Suprapubic skin (tissue), 4 donors: ENCODE measurements around the gene SPATA6. TPM values are rescaled to one million over a fixed set of nuclear protein-coding genes. Genes with fewer than 3 reads are reported as not detected.

Experiments
- DNase-seq, 2 donors: peaks; one replicate each; pipeline ENCODE4 v3.0.0-alpha.2; 2019; ENCODE audit warnings: low spot score in 2 of 2
- H3K27ac ChIP-seq: fragments of 200-600 bp; sonication (generic); one replicate; pipeline ENCODE4 v1.5.1; 2019
- H3K27me3 ChIP-seq: fragments of 200-600 bp; sonication (generic); one replicate; pipeline ENCODE4 v1.5.1; 2019
- H3K36me3 ChIP-seq: fragments of 200-600 bp; sonication (generic); one replicate; pipeline ENCODE4 v1.5.1; 2019
- H3K4me1 ChIP-seq: fragments of 200-600 bp; sonication (generic); one replicate; pipeline ENCODE4 v1.5.1; 2019
- H3K4me3 ChIP-seq: fragments of 200-600 bp; sonication (generic); one replicate; pipeline ENCODE4 v1.5.1; 2019; ENCODE audit warnings: mild to moderate bottlenecking
- H3K9me3 ChIP-seq: fragments of 200-600 bp; sonication (generic); one replicate; pipeline ENCODE4 v1.5.1; 2019
- EP300 ChIP-seq: sonication (generic); formaldehyde crosslinking; IDR thresholded peaks from one replicate; pipeline ENCODE4 v1.6.1; 2017; ENCODE audit warnings: antibody characterized with exemption
- POLR2A ChIP-seq, 2 donors: fragments of 450-650 bp; IDR thresholded peaks; one replicate each; pipeline ENCODE4 v1.6.1; 2017; ENCODE audit warnings: antibody characterized with exemption in 2 of 2, mild to moderate bottlenecking in 2 of 2, moderate library complexity in 2 of 2
- POLR2AphosphoS5 ChIP-seq, 3 donors: sonication (generic); formaldehyde crosslinking; IDR thresholded peaks; one replicate each; pipeline ENCODE4 v1.6.1; 2017; ENCODE audit warnings: antibody characterized with exemption in 3 of 3
- WGBS: methylation state at CpG from one replicate; pipeline ENCODE4 v1.1.5; 2018; 5-methylcytosine and 5-hydroxymethylcytosine counted together
- total RNA-seq, 4 donors: library from RNA; depleted of rRNA; stranded (reverse); fragments of >200 nt; gene quantifications; one replicate each; pipeline ENCODE4 v1.1.0, GENCODE V29; 2016
- TF ChIP-seq, protein P1 (sequence below), 2 donors: fragments of 200-600 bp in 1 of 2; fragments of 450-650 bp in 1 of 2; sonication (generic) in 1 of 2; IDR thresholded peaks; one replicate each; pipeline ENCODE4 v1.5.1; 2016 to 2019; ENCODE audit warnings: antibody characterized with exemption in 2 of 2, mild to moderate bottlenecking in 1 of 2, moderate library complexity in 1 of 2

Gene SPATA6
- total RNA-seq, 4 donors from 2014 or later = 7.0 to 44.2 (median 10.8) TPM

GRCh38 chr1:48344373-48344772 is 127.6 kb downstream of the SPATA6 start:
- Histone ChIP-seq H3K27ac (no peak overlapping the region), H3K27me3 (no peaks in the 10 kb centered on the region), H3K36me3 (peaks cover 11% of the 10 kb centered on the region), H3K4me3 (no peak overlapping the region), H3K9me3 (peaks cover 11% of the 10 kb centered on the region), H3K4me1 (no peaks in the 10 kb centered on the region)
- TF ChIP-seq EP300 (no peak), POLR2A (IDR thresholded peaks at IDR 0.05) (no peak), POLR2AphosphoS5 (IDR thresholded peaks at IDR 0.05) (no peak)
- TF ChIP-seq, protein P1, sequence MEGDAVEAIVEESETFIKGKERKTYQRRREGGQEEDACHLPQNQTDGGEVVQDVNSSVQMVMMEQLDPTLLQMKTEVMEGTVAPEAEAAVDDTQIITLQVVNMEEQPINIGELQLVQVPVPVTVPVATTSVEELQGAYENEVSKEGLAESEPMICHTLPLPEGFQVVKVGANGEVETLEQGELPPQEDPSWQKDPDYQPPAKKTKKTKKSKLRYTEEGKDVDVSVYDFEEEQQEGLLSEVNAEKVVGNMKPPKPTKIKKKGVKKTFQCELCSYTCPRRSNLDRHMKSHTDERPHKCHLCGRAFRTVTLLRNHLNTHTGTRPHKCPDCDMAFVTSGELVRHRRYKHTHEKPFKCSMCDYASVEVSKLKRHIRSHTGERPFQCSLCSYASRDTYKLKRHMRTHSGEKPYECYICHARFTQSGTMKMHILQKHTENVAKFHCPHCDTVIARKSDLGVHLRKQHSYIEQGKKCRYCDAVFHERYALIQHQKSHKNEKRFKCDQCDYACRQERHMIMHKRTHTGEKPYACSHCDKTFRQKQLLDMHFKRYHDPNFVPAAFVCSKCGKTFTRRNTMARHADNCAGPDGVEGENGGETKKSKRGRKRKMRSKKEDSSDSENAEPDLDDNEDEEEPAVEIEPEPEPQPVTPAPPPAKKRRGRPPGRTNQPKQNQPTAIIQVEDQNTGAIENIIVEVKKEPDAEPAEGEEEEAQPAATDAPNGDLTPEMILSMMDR (IDR thresholded peaks at IDR 0.05) = no peak
- no peak for DNase-seq
- WGBS = 93% methylated on average over 4 of the region's 4 CpGs

DNA sequence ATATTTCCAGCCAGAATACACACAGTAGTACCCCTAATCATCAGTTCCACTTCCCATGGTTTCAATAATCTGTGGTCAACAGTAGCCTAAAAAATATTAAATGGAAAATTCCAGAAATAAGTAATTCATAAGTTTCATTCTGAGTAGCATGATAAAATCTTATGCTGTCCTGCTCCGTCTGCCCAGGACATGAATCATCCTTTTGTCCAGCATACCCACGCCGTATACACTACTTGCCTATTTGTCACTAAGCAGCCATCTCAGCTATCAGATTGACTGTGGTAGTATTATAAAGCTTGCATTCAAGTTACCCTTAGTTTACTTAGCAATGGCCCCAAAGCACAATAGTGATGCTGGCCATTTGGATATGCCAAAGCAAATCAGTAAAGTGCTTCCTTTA is 130.8 kb downstream of the SPATA6 start:
- no peak for DNase-seq
- Histone ChIP-seq H3K9me3 (peaks cover 11% of the 10 kb centered on the region), H3K36me3 (peaks cover 13% of the 10 kb centered on the region), H3K27me3 (no peaks in the 10 kb centered on the region), H3K4me1 (no peaks in the 10 kb centered on the region), H3K27ac (no peak overlapping the region), H3K4me3 (no peak overlapping the region)
- 95% methylated on average over 3 of the region's 3 CpGs for WGBS
- TF ChIP-seq POLR2AphosphoS5 (IDR thresholded peaks at IDR 0.05) = no peak
- no peak for TF ChIP-seq POLR2A (IDR thresholded peaks at IDR 0.05)
- no peak for TF ChIP-seq EP300
- TF ChIP-seq, protein P1 (IDR thresholded peaks at IDR 0.05) = no peak

GRCh38 chr1:48338257-48338656 is 133.7 kb downstream of the SPATA6 start:
- 70% methylated on average over 4 of the region's 4 CpGs for WGBS
- no peaks in the 10 kb centered on the region for H3K4me1 ChIP-seq
- DNase-seq = no peak
- H3K4me3 ChIP-seq = no peak overlapping the region
- peaks cover 10% of the 10 kb centered on the region for H3K36me3 ChIP-seq
- H3K9me3 ChIP-seq = peaks cover 6% of the 10 kb centered on the region
- TF ChIP-seq, protein P1 (IDR thresholded peaks at IDR 0.05) = no peak
- no peak for TF ChIP-seq POLR2A (IDR thresholded peaks at IDR 0.05)
- TF ChIP-seq EP300 = no peak
- no peak for TF ChIP-seq POLR2AphosphoS5 (IDR thresholded peaks at IDR 0.05)
- H3K27me3 ChIP-seq = no peaks in the 10 kb centered on the region
- no peak overlapping the region for H3K27ac ChIP-seq

DNA sequence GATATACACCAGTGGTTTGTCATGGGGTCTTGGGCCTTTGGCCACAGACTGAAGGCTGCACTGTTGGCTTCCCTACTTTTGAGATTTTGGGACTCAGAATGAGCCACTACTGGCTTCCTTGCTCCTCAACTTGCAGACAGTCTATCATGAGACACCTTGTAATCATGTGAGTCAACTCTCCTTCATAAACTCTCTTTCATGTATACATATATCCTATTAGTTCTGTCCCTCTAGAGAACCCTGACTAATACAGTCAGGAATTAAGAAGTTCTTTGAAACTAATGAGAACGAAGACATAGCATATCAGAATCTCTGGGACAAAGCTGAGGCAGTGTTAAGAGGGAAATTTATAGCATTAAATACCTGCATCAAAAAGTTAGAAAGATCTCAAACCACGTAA is 138.7 kb downstream of the SPATA6 start:
- Histone ChIP-seq H3K9me3 (peaks cover 10% of the 10 kb centered on the region), H3K4me3 (no peak overlapping the region), H3K27ac (no peak overlapping the region), H3K36me3 (peaks cover 26% of the 10 kb centered on the region), H3K27me3 (no peaks in the 10 kb centered on the region), H3K4me1 (no peaks in the 10 kb centered on the region)
- TF ChIP-seq POLR2A (IDR thresholded peaks at IDR 0.05) = no peak
- no peak for TF ChIP-seq EP300
- TF ChIP-seq POLR2AphosphoS5 (IDR thresholded peaks at IDR 0.05) = no peak
- TF ChIP-seq, protein P1 (IDR thresholded peaks at IDR 0.05) = no peak
- DNase-seq = no peak
- 48% methylated on average over 2 of the region's 2 CpGs for WGBS

DNA sequence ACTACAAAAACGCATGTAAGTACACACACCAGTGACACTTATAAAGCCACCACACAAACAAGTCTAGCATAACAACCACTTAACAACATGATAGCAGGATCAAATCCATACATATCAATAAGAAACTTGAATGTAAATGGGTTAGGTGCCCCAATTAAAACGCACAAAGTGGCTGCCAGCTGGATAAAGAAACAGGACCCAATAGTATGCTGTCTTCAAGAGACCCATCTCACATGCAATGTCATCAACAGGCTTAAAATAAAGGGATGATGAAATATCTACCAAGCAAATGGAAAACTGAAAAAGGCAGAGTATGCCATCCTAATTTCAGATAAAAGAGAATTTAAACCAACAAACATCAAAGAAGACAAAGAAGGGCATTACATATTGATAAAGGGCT is 139.9 kb downstream of the SPATA6 start:
- Histone ChIP-seq H3K9me3 (peaks cover 10% of the 10 kb centered on the region), H3K27ac (no peak overlapping the region), H3K4me1 (no peaks in the 10 kb centered on the region), H3K4me3 (no peak overlapping the region), H3K36me3 (peaks cover 26% of the 10 kb centered on the region), H3K27me3 (no peaks in the 10 kb centered on the region)
- TF ChIP-seq, protein P1 (IDR thresholded peaks at IDR 0.05) = no peak
- TF ChIP-seq POLR2A (IDR thresholded peaks at IDR 0.05) (no peak), POLR2AphosphoS5 (IDR thresholded peaks at IDR 0.05) (no peak), EP300 (no peak)
- WGBS = 100% methylated on average over 2 of the region's 2 CpGs
- DNase-seq = no peak
